Activated T-helper 2 cell treated with anti-CD3 and anti-CD28 coated beads, Interferon-gamma antibody, Interleukin-2, Interleukin-4, amounts not matched to agents 10 μg/mL and 5 μg/mL and 100 μg/mL, durations not matched to agents 14 hours and 24 hours and 36 hours (primary cell): Measurements from ENCODE around the gene KLHL9. TPM values are rescaled to one million over a fixed set of nuclear protein-coding genes. Genes with fewer than 3 reads are reported as not detected.

Source experiments
- DNase-seq: peaks from one replicate; pipeline ENCODE4 v3.0.0; 2021; ENCODE audit warnings: low spot score
- H3K27ac Mint-ChIP-seq: one replicate; pipeline ENCODE4 v1.8.0; 2021; ENCODE audit warnings: mixed read lengths
- H3K27me3 Mint-ChIP-seq: one replicate; pipeline ENCODE4 v1.8.0; 2021; ENCODE audit warnings: low read depth, mixed read lengths
- H3K36me3 Mint-ChIP-seq: one replicate; pipeline ENCODE4 v1.8.0; 2021; ENCODE audit warnings: low read depth, mixed read lengths
- H3K4me1 Mint-ChIP-seq: one replicate; pipeline ENCODE4 v1.8.0; 2021; ENCODE audit warnings: low read depth, mixed read lengths
- H3K4me3 Mint-ChIP-seq: one replicate; pipeline ENCODE4 v1.8.0; 2021; ENCODE audit warnings: low read depth, mild to moderate bottlenecking, moderate library complexity, mixed read lengths
- H3K9me3 Mint-ChIP-seq: one replicate; pipeline ENCODE4 v1.8.0; 2021; ENCODE audit warnings: mixed read lengths
- intact Hi-C: fragments of 100-400 bp; cut with micrococcal nuclease; formaldehyde crosslinking; loops from one replicate; pipeline ENCODE4 v1.15.1; 2023
- total RNA-seq: library from RNA; stranded (reverse); gene quantifications from 2 replicates; pipeline ENCODE4 v1.2.3, GENCODE V29; 2022

The KLHL9 gene
- total RNA-seq, 1 donor from 2014 or later = 15.8 TPM

- no peak overlapping the region for H3K27ac Mint-ChIP-seq
- peaks cover 2% of the 10 kb centered on the region for H3K4me1 Mint-ChIP-seq
These were observed 21.1 kb downstream of the KLHL9 start for GRCh38 chr9:21314152-21314551.

GRCh38 chr9:21311889-21312288 lies 23.3 kb downstream of the KLHL9 start:
- no peaks in the 10 kb centered on the region for H3K4me1 Mint-ChIP-seq

More at GRCh38 chr9:21314152-21314551, 21.1 kb downstream of the KLHL9 start:
- H3K9me3 Mint-ChIP-seq = no peaks in the 10 kb centered on the region
- DNase-seq = no peak
- H3K27me3 Mint-ChIP-seq = peaks cover 21% of the 10 kb centered on the region
- intact Hi-C loops = loop anchor here (10.0 kb wide), 1 partner anchor 99 kb away; the partner anchor contains the start of gene IFNA16
- H3K4me3 Mint-ChIP-seq = no peak overlapping the region
- no peaks in the 10 kb centered on the region for H3K36me3 Mint-ChIP-seq

GRCh38 chr9:21305213-21305612 lies 30.0 kb downstream of the KLHL9 start, which contains the start of gene IFNA5:
Gene IFNA5, minus strand, starts transcription at chr9:21305313. Its CDS starts 57 bp downstream, at chr9:21305256.
- Mint-ChIP-seq H3K27me3 (peaks cover 55% of the 10 kb centered on the region), H3K9me3 (no peaks in the 10 kb centered on the region), H3K27ac (no peak within 1 kb of the TSS), H3K36me3 (no peaks in the 10 kb centered on the region), H3K4me3 (no peak within 1 kb of the TSS), H3K4me1 (no peaks in the 10 kb centered on the region)
- intact Hi-C loops = no loop called here
- no peak for DNase-seq

More at GRCh38 chr9:21311889-21312288, 23.3 kb downstream of the KLHL9 start:
- H3K27ac Mint-ChIP-seq = no peak overlapping the region
- no peaks in the 10 kb centered on the region for H3K9me3 Mint-ChIP-seq
- H3K36me3 Mint-ChIP-seq = no peaks in the 10 kb centered on the region
- DNase-seq = no peak
- H3K27me3 Mint-ChIP-seq = peaks cover 35% of the 10 kb centered on the region
- intact Hi-C loops = loop anchor here (10.0 kb wide), 1 partner anchor 97 kb away; the partner anchor contains the start of gene IFNA16
- no peak overlapping the region for H3K4me3 Mint-ChIP-seq

- H3K4me3 Mint-ChIP-seq = no peak overlapping the region
These were observed 39.2 kb downstream of the KLHL9 start for GRCh38 chr9:21295992-21296391.

GRCh38 chr9:21294904-21295538 lies 40.2 kb downstream of the KLHL9 start:
- Mint-ChIP-seq H3K9me3 (peaks cover 4% of the 10 kb centered on the region), H3K36me3 (no peaks in the 10 kb centered on the region), H3K4me3 (no peak overlapping the region), H3K4me1 (peaks cover 5% of the 10 kb centered on the region), H3K27ac (no peak overlapping the region), H3K27me3 (peaks cover 31% of the 10 kb centered on the region)
- DNase-seq = no peak
- intact Hi-C loops = no loop called here

More at GRCh38 chr9:21295992-21296391, 39.2 kb downstream of the KLHL9 start:
- H3K27ac Mint-ChIP-seq = no peak overlapping the region
- H3K4me1 Mint-ChIP-seq = peaks cover 5% of the 10 kb centered on the region
- H3K9me3 Mint-ChIP-seq = peaks cover 4% of the 10 kb centered on the region
- DNase-seq = no peak
- H3K36me3 Mint-ChIP-seq = no peaks in the 10 kb centered on the region
- intact Hi-C loops = no loop called here
- H3K27me3 Mint-ChIP-seq = peaks cover 33% of the 10 kb centered on the region

- no peak for DNase-seq
- H3K4me1 Mint-ChIP-seq = peaks cover 5% of the 10 kb centered on the region
- H3K4me3 Mint-ChIP-seq = no peak overlapping the region
- H3K27ac Mint-ChIP-seq = no peak overlapping the region
- intact Hi-C loops = no loop called here
- peaks cover 4% of the 10 kb centered on the region for H3K9me3 Mint-ChIP-seq
- peaks cover 35% of the 10 kb centered on the region for H3K27me3 Mint-ChIP-seq
- H3K36me3 Mint-ChIP-seq = no peaks in the 10 kb centered on the region
These were observed 40.8 kb downstream of the KLHL9 start for GRCh38 chr9:21294364-21294774.

- Mint-ChIP-seq H3K27me3 (peaks cover 29% of the 10 kb centered on the region), H3K4me3 (no peak overlapping the region), H3K9me3 (no peaks in the 10 kb centered on the region), H3K36me3 (no peaks in the 10 kb centered on the region), H3K27ac (no peak overlapping the region), H3K4me1 (peaks cover 2% of the 10 kb centered on the region)
- intact Hi-C loops = no loop called here
- DNase-seq = no peak
These were observed 45.4 kb downstream of the KLHL9 start for GRCh38 chr9:21289848-21290247.

- H3K36me3 Mint-ChIP-seq = no peaks in the 10 kb centered on the region
- no peak overlapping the region for H3K4me3 Mint-ChIP-seq
These were observed 47.9 kb downstream of the KLHL9 start for GRCh38 chr9:21287280-21287679.

GRCh38 chr9:21286659-21287058 lies 48.5 kb downstream of the KLHL9 start:
- no peak overlapping the region for H3K27ac Mint-ChIP-seq
- no peaks in the 10 kb centered on the region for H3K36me3 Mint-ChIP-seq
- H3K4me1 Mint-ChIP-seq = no peaks in the 10 kb centered on the region
- no peak overlapping the region for H3K4me3 Mint-ChIP-seq
- intact Hi-C loops = no loop called here
- H3K9me3 Mint-ChIP-seq = no peaks in the 10 kb centered on the region
- peaks cover 19% of the 10 kb centered on the region for H3K27me3 Mint-ChIP-seq
- DNase-seq = no peak

More at GRCh38 chr9:21287280-21287679, 47.9 kb downstream of the KLHL9 start:
- no peaks in the 10 kb centered on the region for H3K9me3 Mint-ChIP-seq
- intact Hi-C loops = no loop called here
- no peaks in the 10 kb centered on the region for H3K4me1 Mint-ChIP-seq
- peaks cover 18% of the 10 kb centered on the region for H3K27me3 Mint-ChIP-seq
- H3K27ac Mint-ChIP-seq = no peak overlapping the region
- DNase-seq = no peak

GRCh38 chr9:21286099-21286498 lies 49.1 kb downstream of the KLHL9 start:
- intact Hi-C loops = no loop called here
- H3K27ac Mint-ChIP-seq = no peak overlapping the region
- DNase-seq = no peak
- peaks cover 25% of the 10 kb centered on the region for H3K27me3 Mint-ChIP-seq
- no peaks in the 10 kb centered on the region for H3K36me3 Mint-ChIP-seq
- no peak overlapping the region for H3K4me3 Mint-ChIP-seq
- H3K4me1 Mint-ChIP-seq = no peaks in the 10 kb centered on the region
- H3K9me3 Mint-ChIP-seq = no peaks in the 10 kb centered on the region

GRCh38 chr9:21281275-21281674 lies 53.9 kb downstream of the KLHL9 start:
- intact Hi-C loops = no loop called here
- no peaks in the 10 kb centered on the region for H3K4me1 Mint-ChIP-seq

More at GRCh38 chr9:21281275-21281674, 53.9 kb downstream of the KLHL9 start:
- H3K27ac Mint-ChIP-seq = no peak overlapping the region
- peaks cover 24% of the 10 kb centered on the region for H3K27me3 Mint-ChIP-seq
- H3K36me3 Mint-ChIP-seq = no peaks in the 10 kb centered on the region
- DNase-seq = no peak
- no peaks in the 10 kb centered on the region for H3K9me3 Mint-ChIP-seq
- H3K4me3 Mint-ChIP-seq = no peak overlapping the region
